C4-2B (cell line): ENCODE results near the gene TYW5.

Experiments
- CTCF ChIP-seq: fragments of 450-650 bp; conservative IDR thresholded peaks from 2 replicates; pipeline ENCODE4 v1.5.1; 2017; ENCODE audit warnings: mild to moderate bottlenecking
- ZFX ChIP-seq: fragments of 450-650 bp; IDR thresholded peaks from 2 replicates; pipeline ENCODE4 v1.6.1; 2017

GRCh38 chr2:199988151-199988550 lies 32.9 kb upstream of the TYW5 start:
- no peak for TF ChIP-seq CTCF
- TF ChIP-seq ZFX, result no peak
